NCI-H2107 treated with DMSO at 0.1 percent for 48 hours (cell line): ENCODE results near the gene TPP2.

Experiments used
- DNase-seq: peaks from one replicate; lab custom pipeline; 2025; ENCODE audit not compliant: unreplicated experiment; lab: John Stamatoyannopoulos, UW

The TPP2 gene

GRCh38 chr13:102651892-102652291 is 55.1 kb downstream of the TPP2 start:
- no peak for DNase-seq

- DNase-seq = no peak
These were observed 58.0 kb downstream of the TPP2 start for GRCh38 chr13:102654756-102655155.

- no peak for DNase-seq
These were observed 60.8 kb downstream of the TPP2 start for GRCh38 chr13:102657630-102658029.

- no peak for DNase-seq
These were observed 61.9 kb downstream of the TPP2 start for GRCh38 chr13:102658660-102659059.

- no peak for DNase-seq
These were observed 62.5 kb downstream of the TPP2 start for GRCh38 chr13:102659168-102659713.

- no peak for DNase-seq
These were observed 70.2 kb downstream of the TPP2 start for GRCh38 chr13:102667023-102667422.

GRCh38 chr13:102667911-102668310 is 71.1 kb downstream of the TPP2 start:
- DNase-seq = no peak

- DNase-seq = no peak
These were observed 73.3 kb downstream of the TPP2 start for GRCh38 chr13:102670130-102670529.

- DNase-seq = no peak
These were observed 78.3 kb downstream of the TPP2 start for GRCh38 chr13:102675115-102675514.

GRCh38 chr13:102677122-102677521 is 80.3 kb downstream of the TPP2 start:
- peak; percentile 60 for DNase-seq

- DNase-seq = no peak
These were observed 81.7 kb downstream of the TPP2 start for GRCh38 chr13:102678339-102679107.

GRCh38 chr13:102679449-102680132 is 82.8 kb downstream of the TPP2 start:
- DNase-seq = no peak

GRCh38 chr13:102680133-102680717 is 83.4 kb downstream of the TPP2 start:
- DNase-seq = no peak

- DNase-seq = no peak
These were observed 84.3 kb downstream of the TPP2 start for GRCh38 chr13:102680842-102681740.

- no peak for DNase-seq
These were observed 85.4 kb downstream of the TPP2 start for GRCh38 chr13:102682211-102682610.

GRCh38 chr13:102682727-102683126 is 85.9 kb downstream of the TPP2 start:
- DNase-seq = no peak

GRCh38 chr13:102683637-102684036 is 86.9 kb downstream of the TPP2 start:
- DNase-seq = no peak

GRCh38 chr13:102686024-102686423 is 89.2 kb downstream of the TPP2 start:
- DNase-seq = no peak

- no peak for DNase-seq
These were observed 90.7 kb downstream of the TPP2 start for GRCh38 chr13:102687520-102687919.

GRCh38 chr13:102688306-102688973 is 91.7 kb downstream of the TPP2 start:
- DNase-seq = no peak
